Esophagus squamous epithelium (tissue), 5 donors: ENCODE results near the gene UMODL1. TPM values are rescaled to one million over a fixed set of nuclear protein-coding genes. Genes with fewer than 3 reads are reported as not detected.

Experiments used
- DNase-seq: peaks from one replicate; lab custom pipeline; 2025; lab: John Stamatoyannopoulos, UW
- H3K27ac ChIP-seq, 4 donors: fragments of 200-600 bp; sonication (generic); one replicate each; pipeline ENCODE4 v1.5.1; 2016 to 2019; ENCODE audit warnings: mild to moderate bottlenecking in 1 of 4
- H3K27me3 ChIP-seq, 4 donors: fragments of 200-600 bp; sonication (generic); 1 replicate in 3 of 4; 2 replicates in 1 of 4; pipeline versions ENCODE4 v1.5.1 to v1.6.0; 2017 to 2021; ENCODE audit warnings: antibody characterized with exemption in 1 of 4
- H3K36me3 ChIP-seq, 3 donors: fragments of 200-600 bp; sonication (generic); one replicate each; pipeline ENCODE4 v1.5.1; 2016 to 2019
- H3K4me1 ChIP-seq, 3 donors: fragments of 200-600 bp; sonication (generic); one replicate each; pipeline ENCODE4 v1.5.1; 2017 to 2019
- H3K4me3 ChIP-seq, 4 donors: fragments of 200-600 bp; sonication (generic); 1 replicate in 3 of 4; 2 replicates in 1 of 4; pipeline ENCODE4 v1.5.1; 2016 to 2019; ENCODE audit warnings: mild to moderate bottlenecking in 2 of 4, moderate library complexity in 1 of 4
- H3K9me3 ChIP-seq, 3 donors: fragments of 200-600 bp; sonication (generic); one replicate each; pipeline ENCODE4 v1.5.1; 2016 to 2019
- CTCF ChIP-seq, 6 experiments: fragments of 450-650 bp in 4 of 6; fragments of 200-600 bp in 2 of 6; sonication (generic) in 2 of 6; IDR thresholded peaks; one replicate each; pipeline ENCODE4 v1.5.1; 2016 to 2019; ENCODE audit warnings: antibody characterized with exemption in 6 of 6, mild to moderate bottlenecking in 4 of 6, moderate library complexity in 4 of 6
- POLR2A ChIP-seq, 4 donors: fragments of 450-650 bp; IDR thresholded peaks; one replicate each; pipeline ENCODE4 v1.6.1; 2017; ENCODE audit warnings: antibody characterized with exemption in 4 of 4, mild to moderate bottlenecking in 4 of 4, moderate library complexity in 3 of 4
- WGBS, 2 donors: methylation state at CpG; one replicate each; pipeline ENCODE4 v1.1.5; 2018; 5-methylcytosine and 5-hydroxymethylcytosine counted together
- intact Hi-C: fragments of 100-400 bp; cut with DNase I; formaldehyde crosslinking; loops from one replicate; pipeline ENCODE4 v1.15.0; 2022
- total RNA-seq, 4 donors: library from RNA; depleted of rRNA; stranded (reverse); fragments of >200 nt; gene quantifications; one replicate each; pipeline ENCODE4 v1.1.0, GENCODE V29; 2016
- donor health status: DM: yes; HTN: yes; CAD: no.

UMODL1 gene
- total RNA-seq, 4 donors from 2014 or later = not detected

DNA sequence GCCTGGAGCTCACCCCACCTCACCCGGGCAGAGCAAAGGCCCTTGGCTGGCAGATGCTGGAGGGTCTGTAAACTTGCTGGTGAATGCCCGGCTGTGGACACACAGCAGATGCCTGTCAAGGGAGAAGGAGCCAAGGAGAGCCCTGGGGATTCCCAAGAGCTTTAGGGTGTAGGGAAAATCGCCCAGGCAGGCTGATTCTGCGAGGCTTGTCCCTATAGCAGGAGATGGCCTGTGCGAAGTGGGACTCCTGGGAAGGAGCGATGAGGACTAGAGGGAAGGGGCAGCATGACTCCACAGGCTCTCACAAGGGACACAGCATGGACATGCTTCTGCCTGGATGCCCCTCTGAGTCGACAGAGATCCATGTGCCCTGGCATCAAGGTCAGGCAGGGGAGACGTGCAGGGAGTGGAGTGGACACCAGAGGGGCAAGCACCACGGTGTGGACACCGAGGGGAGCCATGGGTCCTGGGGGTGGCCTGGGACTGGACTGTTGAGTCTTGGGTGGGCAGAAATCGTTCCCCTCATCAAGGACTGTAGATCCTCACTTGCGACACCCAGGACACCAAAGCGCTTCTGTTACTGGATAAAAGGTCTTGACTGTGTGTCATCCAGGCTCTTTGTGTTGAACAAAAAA, 76.4 kb downstream of the UMODL1 start:
- intact Hi-C loops = loop anchor here (5.0 kb wide), 1 partner anchor 110 kb away; no protein-coding TSS in a partner anchor
- Histone ChIP-seq H3K9me3 (no peaks in the 10 kb centered on the region), H3K4me1 (peaks cover 0 to 7% (median 3%) of the 10 kb centered on the region in 3 donors), H3K27me3 (peaks cover 0 to 42% (median 0%) of the 10 kb centered on the region in 4 donors), H3K27ac (no peak overlapping the region), H3K4me3 (no peak overlapping the region), H3K36me3 (no peaks in the 10 kb centered on the region)
- DNase-seq = no peak
- 67 to 84% methylated on average over 11 of the region's 13 CpGs for WGBS, 2 donors
- TF ChIP-seq CTCF (IDR thresholded peaks at IDR 0.05) = no peak
- TF ChIP-seq POLR2A (IDR thresholded peaks at IDR 0.05) = no peak

GRCh38 chr21:42148097-42148496, 77.0 kb downstream of the UMODL1 start:
- intact Hi-C loops = loop anchor here (5.0 kb wide), 1 partner anchor 109 kb away; no protein-coding TSS in a partner anchor
- H3K27ac ChIP-seq = no peak overlapping the region
- no peak for DNase-seq

DNA sequence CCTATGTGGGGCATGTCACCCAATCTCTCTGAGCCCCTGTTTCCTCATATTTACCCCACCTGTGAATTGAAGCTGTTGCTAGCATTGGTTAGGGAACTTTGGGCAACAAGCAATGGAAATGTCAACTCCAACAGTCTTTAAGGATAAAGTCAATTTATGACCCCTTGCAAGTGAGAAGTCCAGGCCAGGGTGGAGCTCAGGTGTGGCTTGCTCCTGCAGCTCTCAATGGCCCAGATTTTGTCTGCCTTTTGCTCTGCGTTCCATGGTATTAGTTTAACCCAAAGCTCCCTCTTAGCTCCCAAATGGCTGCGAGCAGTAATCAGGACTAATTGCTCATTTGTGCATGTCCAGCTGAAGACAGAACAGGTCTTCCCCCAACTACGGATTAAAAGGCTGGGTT, 77.5 kb downstream of the UMODL1 start:
- no peak for TF ChIP-seq CTCF (IDR thresholded peaks at IDR 0.05)
- no peak for TF ChIP-seq POLR2A (IDR thresholded peaks at IDR 0.05)
- Histone ChIP-seq H3K27ac (no peak overlapping the region), H3K36me3 (no peaks in the 10 kb centered on the region), H3K9me3 (no peaks in the 10 kb centered on the region), H3K27me3 (peaks cover 0 to 47% (median 0%) of the 10 kb centered on the region in 4 donors), H3K4me1 (peaks cover 0 to 10% (median 3%) of the 10 kb centered on the region in 3 donors), H3K4me3 (no peak overlapping the region)
- DNase-seq = no peak
- 80 to 90% methylated on average over 1 to 2 of the region's 3 CpGs for WGBS, 2 donors
- intact Hi-C loops = loop anchor here (5.0 kb wide), 1 partner anchor 109 kb away; no protein-coding TSS in a partner anchor

More at GRCh38 chr21:42148097-42148496, 77.0 kb downstream of the UMODL1 start:
- TF ChIP-seq CTCF (IDR thresholded peaks at IDR 0.05) (no peak), POLR2A (IDR thresholded peaks at IDR 0.05) (no peak)
- Histone ChIP-seq H3K4me3 (no peak overlapping the region), H3K9me3 (no peaks in the 10 kb centered on the region), H3K36me3 (no peaks in the 10 kb centered on the region), H3K4me1 (peaks cover 0 to 7% (median 3%) of the 10 kb centered on the region in 3 donors), H3K27me3 (peaks cover 0 to 47% (median 0%) of the 10 kb centered on the region in 4 donors)
- 31 to 39% methylated on average over 2 of the region's 2 CpGs for WGBS, 2 donors

DNA sequence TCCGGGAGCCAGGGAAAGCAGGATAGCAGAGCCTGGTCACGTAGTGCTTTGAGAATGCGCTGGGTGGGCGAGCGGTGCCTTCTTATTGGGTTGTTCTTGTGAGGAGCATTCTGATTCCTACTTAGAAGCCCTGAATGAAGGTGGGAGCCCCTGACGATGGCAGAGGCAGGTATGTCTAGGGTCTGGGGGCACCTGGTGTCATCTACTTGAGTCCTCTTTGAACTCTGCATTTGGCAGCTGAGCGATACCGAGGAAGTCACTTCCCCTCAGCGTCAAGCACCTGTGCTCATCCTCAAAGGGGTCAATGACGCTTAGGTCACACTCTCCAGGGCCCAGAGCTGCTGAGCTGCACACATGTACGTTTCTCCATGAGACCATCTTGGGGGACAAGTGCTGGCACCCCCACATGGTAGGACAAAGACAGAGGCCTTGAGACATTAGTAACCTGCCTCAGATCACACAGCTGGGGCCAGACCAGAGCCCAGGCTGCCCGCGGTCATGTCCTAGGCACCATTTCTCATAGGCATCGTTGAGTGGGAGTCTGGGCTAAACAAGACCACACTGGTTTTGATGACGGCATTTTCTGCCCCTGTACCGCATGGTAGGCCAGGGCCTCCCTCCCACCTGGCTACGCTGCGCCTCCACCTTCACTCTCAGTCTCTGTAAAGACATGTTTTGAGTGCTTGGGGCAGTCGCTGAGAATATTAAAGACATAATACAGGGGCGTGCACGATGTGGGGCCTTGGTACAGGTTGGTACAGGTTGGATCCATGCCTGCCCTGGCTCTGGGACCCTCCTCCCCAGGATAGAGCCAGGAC, 78.7 kb downstream of the UMODL1 start:
- no peak for TF ChIP-seq CTCF (IDR thresholded peaks at IDR 0.05)
- TF ChIP-seq POLR2A (IDR thresholded peaks at IDR 0.05) = no peak
- H3K27me3 ChIP-seq = peaks cover 0 to 56% (median 1%) of the 10 kb centered on the region in 4 donors
- H3K4me3 ChIP-seq = no peak overlapping the region
- no peaks in the 10 kb centered on the region for H3K36me3 ChIP-seq
- 62% methylated on average over 12 to 14 of the region's 21 CpGs for WGBS, 2 donors
- H3K4me1 ChIP-seq = peaks cover 0 to 12% (median 3%) of the 10 kb centered on the region in 3 donors
- no peak for DNase-seq
- H3K27ac ChIP-seq = no peak overlapping the region
- H3K9me3 ChIP-seq = no peaks in the 10 kb centered on the region
- intact Hi-C loops = loop anchor here (5.0 to 10.0 kb wide), 3 partner anchors 107 to 685 kb away; no protein-coding TSS in a partner anchor
